GM06990 (cell line): ENCODE results near the gene FHAD1.

Experiments used
- DNase-seq: peaks from one replicate; pipeline ENCODE4 v3.0.0-alpha.2; 2011; ENCODE audit not compliant: insufficient read length; ENCODE audit errors: extremely low read depth
- H3K27me3 ChIP-seq: replicated peaks from 2 replicates; pipeline ENCODE4 v1.6.0; 2011; ENCODE audit warnings: low read length; ENCODE audit not compliant: control insufficient read depth, insufficient read depth
- H3K36me3 ChIP-seq: 2 replicates; pipeline ENCODE4 v1.5.1; 2011; ENCODE audit warnings: low read length; ENCODE audit not compliant: control insufficient read depth, insufficient read depth
- H3K4me3 ChIP-seq: replicated peaks from 2 replicates; pipeline ENCODE4 v1.5.1; 2011; ENCODE audit warnings: low read depth, mild to moderate bottlenecking, control low read depth, low read length
- TF ChIP-seq, protein P1 (sequence below): IDR thresholded peaks from 2 replicates; pipeline ENCODE4 v1.5.1; 2011; ENCODE audit warnings: low read length, control low read depth, mild to moderate bottlenecking, inconsistent platforms; ENCODE audit not compliant: insufficient read depth, poor library complexity, severe bottlenecking

FHAD1 gene

DNA sequence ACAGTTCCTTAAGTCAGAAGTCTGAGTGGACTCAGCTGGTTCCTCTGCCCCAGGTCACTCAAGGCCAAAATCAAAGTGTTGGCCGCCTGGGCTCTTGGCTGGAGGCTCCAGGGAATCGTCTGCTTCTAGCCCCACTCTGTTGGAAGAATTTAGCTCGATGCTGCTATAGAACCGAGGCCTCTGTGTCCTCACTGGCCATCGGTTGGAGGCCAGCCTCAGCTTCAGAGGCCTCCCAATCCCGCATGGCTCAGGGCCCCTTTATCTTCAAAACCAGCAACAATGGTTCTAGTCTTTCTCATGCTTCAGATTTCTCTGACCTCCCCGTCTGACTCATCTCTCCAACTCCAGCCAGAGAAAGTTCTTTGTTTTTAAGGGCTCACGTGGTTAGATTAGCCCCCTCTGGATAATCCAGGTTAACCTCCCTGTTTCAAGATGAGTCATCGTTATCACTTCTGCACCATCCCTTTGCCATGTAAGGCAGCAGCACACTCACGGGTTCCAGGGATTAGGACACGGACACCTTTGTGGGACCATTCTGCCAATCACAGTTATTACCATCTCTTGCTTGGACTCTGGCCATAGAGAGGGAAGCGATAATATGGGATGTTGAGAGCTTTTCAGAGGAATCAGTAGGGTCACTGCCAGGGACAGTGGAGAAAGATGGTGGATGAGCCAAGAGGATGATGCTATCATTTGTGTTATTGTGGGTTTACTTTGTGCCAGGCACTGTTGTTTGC is 13.6 kb downstream of the FHAD1 start:
- DNase-seq, result no peak
- Histone ChIP-seq H3K4me3 (no peak overlapping the region), H3K36me3 (no peaks in the 10 kb centered on the region), H3K27me3 (no peaks in the 10 kb centered on the region)
- TF ChIP-seq, protein P1, sequence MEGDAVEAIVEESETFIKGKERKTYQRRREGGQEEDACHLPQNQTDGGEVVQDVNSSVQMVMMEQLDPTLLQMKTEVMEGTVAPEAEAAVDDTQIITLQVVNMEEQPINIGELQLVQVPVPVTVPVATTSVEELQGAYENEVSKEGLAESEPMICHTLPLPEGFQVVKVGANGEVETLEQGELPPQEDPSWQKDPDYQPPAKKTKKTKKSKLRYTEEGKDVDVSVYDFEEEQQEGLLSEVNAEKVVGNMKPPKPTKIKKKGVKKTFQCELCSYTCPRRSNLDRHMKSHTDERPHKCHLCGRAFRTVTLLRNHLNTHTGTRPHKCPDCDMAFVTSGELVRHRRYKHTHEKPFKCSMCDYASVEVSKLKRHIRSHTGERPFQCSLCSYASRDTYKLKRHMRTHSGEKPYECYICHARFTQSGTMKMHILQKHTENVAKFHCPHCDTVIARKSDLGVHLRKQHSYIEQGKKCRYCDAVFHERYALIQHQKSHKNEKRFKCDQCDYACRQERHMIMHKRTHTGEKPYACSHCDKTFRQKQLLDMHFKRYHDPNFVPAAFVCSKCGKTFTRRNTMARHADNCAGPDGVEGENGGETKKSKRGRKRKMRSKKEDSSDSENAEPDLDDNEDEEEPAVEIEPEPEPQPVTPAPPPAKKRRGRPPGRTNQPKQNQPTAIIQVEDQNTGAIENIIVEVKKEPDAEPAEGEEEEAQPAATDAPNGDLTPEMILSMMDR, result no peak

DNA sequence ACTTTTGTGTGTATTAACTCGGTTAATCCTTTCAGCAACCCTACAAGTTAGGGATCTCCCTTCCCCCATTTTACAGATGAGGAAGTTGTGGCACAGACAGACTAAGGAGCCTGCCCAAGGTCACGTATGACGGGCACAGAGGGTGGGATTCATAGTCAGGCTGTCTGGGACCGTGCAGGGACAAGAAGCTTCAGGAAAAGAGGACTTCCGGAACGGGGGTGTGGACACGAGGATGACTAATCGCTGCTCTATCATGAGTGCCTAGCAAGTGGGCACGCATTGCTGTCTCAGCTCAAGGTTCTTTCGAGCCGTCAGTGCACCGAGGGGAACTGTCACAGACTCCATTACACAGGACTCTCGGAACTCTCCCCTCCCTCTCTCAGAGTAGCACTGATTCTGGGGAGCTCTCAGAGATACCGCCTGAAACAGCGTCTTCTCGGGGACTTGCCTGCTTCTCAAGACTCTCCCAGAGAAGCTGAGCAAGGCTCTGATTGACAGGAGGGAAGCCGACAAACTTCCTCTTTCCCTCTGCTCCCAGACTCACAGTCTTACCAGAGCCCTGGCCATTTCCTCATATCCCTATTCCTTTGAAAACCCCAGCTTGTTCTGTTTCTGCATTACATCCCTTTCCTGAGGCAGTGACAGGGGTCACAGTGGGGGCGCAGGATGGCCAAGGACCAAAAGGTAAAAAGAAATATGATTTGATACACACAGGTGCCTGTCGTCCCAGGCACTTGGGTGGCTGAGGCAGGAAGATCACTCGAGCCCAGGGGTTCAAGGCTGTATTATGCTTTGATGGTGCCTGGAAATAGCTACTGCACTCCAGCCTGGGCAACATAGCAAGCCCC is 14.4 kb downstream of the FHAD1 start:
- no peak for DNase-seq
- TF ChIP-seq, protein P1, result no peak
- H3K27me3 ChIP-seq, result no peaks in the 10 kb centered on the region
- H3K36me3 ChIP-seq, result no peaks in the 10 kb centered on the region
- peak overlapping the region; percentile 19; the same call in 1 of the 2 replicates for H3K4me3 ChIP-seq

DNA sequence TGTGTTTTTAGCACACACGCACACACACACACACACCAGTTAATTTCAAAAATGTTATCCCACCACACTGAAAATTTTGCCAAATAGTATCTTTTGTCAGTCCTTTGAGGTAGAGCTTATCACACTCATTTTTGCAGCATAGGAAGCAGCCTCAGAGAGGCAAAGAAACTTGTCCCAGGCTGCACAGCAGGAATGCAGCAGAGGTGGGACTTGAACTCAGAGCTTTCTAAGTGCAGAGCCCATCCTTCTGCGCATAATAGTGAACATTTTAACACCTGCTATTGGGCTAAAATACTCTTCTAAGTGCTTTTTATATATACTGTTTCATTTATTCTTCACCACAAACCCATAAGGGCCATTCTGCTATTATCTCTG is 15.0 kb downstream of the FHAD1 start:
- Histone ChIP-seq H3K27me3 (no peaks in the 10 kb centered on the region), H3K4me3 (no peak overlapping the region), H3K36me3 (no peaks in the 10 kb centered on the region)
- TF ChIP-seq, protein P1, result no peak
- no peak for DNase-seq

DNA sequence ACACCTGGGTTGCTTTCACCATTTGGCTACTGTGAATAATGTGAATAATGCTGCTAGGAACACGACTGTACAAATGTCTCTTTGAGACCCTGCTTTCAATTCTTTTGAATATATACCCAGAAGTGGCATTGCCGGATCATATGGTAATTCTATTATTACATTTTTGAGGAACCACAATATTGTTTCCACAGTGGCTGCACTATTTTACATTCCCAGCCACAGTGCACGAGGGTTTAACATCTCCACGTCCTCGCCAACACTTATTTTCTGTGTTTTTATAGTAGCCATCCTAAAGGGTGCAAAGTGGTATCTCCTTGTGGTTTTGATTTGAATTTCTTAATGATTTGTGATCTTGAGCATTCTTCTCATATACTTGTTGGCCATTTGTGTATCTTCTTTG is 15.7 kb downstream of the FHAD1 start:
- TF ChIP-seq, protein P1, result no peak
- Histone ChIP-seq H3K27me3 (no peaks in the 10 kb centered on the region), H3K36me3 (no peaks in the 10 kb centered on the region), H3K4me3 (no peak overlapping the region)
- DNase-seq, result no peak

DNA sequence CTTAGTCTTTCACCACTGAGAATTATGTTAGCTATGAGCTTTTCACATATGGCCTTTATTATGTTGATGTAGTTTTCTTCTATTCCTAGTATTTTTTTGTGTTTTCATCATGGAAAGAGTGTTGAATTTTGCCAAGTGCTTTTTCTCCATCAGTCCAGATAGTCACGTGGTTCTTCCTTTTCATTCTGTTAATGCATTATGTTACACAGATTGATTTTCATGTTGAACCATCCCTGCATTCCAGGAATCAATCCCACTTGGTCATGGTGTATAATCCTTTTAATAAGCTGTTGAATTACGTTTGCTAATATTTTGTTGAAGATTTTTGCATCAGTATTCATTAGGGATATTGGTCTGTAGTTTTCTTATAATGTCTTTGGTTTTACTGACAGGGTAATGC is 17.7 kb downstream of the FHAD1 start:
- no peak for DNase-seq
- TF ChIP-seq, protein P1, result no peak
- H3K27me3 ChIP-seq, result no peaks in the 10 kb centered on the region
- H3K4me3 ChIP-seq, result no peak overlapping the region
- H3K36me3 ChIP-seq, result no peaks in the 10 kb centered on the region
